HepG2 (cell line): ENCODE data around the gene VPS11. TPM values are rescaled to one million over a fixed set of nuclear protein-coding genes. Genes with fewer than 3 reads are reported as not detected.
A peak's percentile ranks its signal among the peaks of the same experiment; 100 is the strongest.

Experiments used
- ATF6 ChIP-seq: sonication (generic); formaldehyde crosslinking; conservative IDR thresholded peaks from 2 replicates; pipeline ENCODE4 v1.4.0; 2020; ENCODE audit warnings: missing genetic modification reagents
- CBX1 ChIP-seq: IDR thresholded peaks from one replicate; pipeline ENCODE4 v1.6.1; 2016; ENCODE audit warnings: antibody characterized with exemption, low read depth
- CC2D1A ChIP-seq: sonication (generic); formaldehyde crosslinking; IDR thresholded peaks from 2 replicates; pipeline ENCODE4 v1.8.1; 2023; ENCODE audit warnings: mild to moderate bottlenecking, missing genetic modification reagents
- CREB1 ChIP-seq, 2 experiments: fragments of 450-650 bp in 1 of 2; IDR thresholded peaks; 2 replicates each; pipeline ENCODE4 v1.6.1; 2016 to 2017; ENCODE audit warnings: control low read depth in 1 of 2, mild to moderate bottlenecking in 1 of 2, missing compliant biosample characterization in 1 of 2, missing genetic modification characterization in 1 of 2
- DMTF1 ChIP-seq: sonication (generic); formaldehyde crosslinking; IDR thresholded peaks from 2 replicates; pipeline ENCODE4 v1.4.0; 2020; ENCODE audit warnings: mild to moderate bottlenecking, missing genetic modification reagents
- NFRKB ChIP-seq: fragments of 450-650 bp; IDR thresholded peaks from 2 replicates; pipeline ENCODE4 v1.6.1; 2017
- PPARG ChIP-seq: conservative IDR thresholded peaks from 2 replicates; pipeline ENCODE4 v1.6.1; 2016; ENCODE audit warnings: missing biosample characterization, missing genetic modification reagents
- RAD21 ChIP-seq: fragments of 450-650 bp; formaldehyde crosslinking; IDR thresholded peaks from 2 replicates; pipeline ENCODE4 v1.5.0; 2020; ENCODE audit warnings: mild to moderate bottlenecking
- TRIM22 ChIP-seq: fragments of 450-650 bp; IDR thresholded peaks from 2 replicates; pipeline ENCODE4 v1.6.1; 2017
- TRIM24 ChIP-seq: sonication (generic); formaldehyde crosslinking; IDR thresholded peaks from 2 replicates; pipeline ENCODE4 v1.8.0; 2022; ENCODE audit warnings: mild to moderate bottlenecking, missing genetic modification reagents
- TSC22D2 ChIP-seq: sonication (generic); formaldehyde crosslinking; IDR thresholded peaks from 2 replicates; pipeline ENCODE4 v1.5.1; 2020; ENCODE audit warnings: missing genetic modification reagents, mild to moderate bottlenecking, borderline replicate concordance
- WIZ ChIP-seq: sonication (generic); formaldehyde crosslinking; IDR thresholded peaks from 2 replicates; pipeline ENCODE4 v1.5.1; 2020; ENCODE audit warnings: mild to moderate bottlenecking, missing genetic modification reagents
- ZNF160 ChIP-seq: sonication (generic); formaldehyde crosslinking; IDR thresholded peaks from 2 replicates; pipeline ENCODE4 v1.8.0; 2022; ENCODE audit warnings: mild to moderate bottlenecking, inconsistent platforms, missing genetic modification reagents
- ZNF275 ChIP-seq: sonication (generic); formaldehyde crosslinking; IDR thresholded peaks from 2 replicates; pipeline ENCODE4 v1.8.0; 2022; ENCODE audit warnings: missing genetic modification reagents, mild to moderate bottlenecking, inconsistent platforms, borderline replicate concordance
- ZNF317 ChIP-seq: sonication (generic); formaldehyde crosslinking; IDR thresholded peaks from 2 replicates; pipeline ENCODE4 v1.5.0; 2020; ENCODE audit warnings: mild to moderate bottlenecking, missing genetic modification reagents
- ZNF331 ChIP-seq: sonication (generic); formaldehyde crosslinking; IDR thresholded peaks from 2 replicates; pipeline ENCODE4 v1.4.0; 2020; ENCODE audit warnings: missing genetic modification reagents
- ZNF468 ChIP-seq: sonication (generic); formaldehyde crosslinking; IDR thresholded peaks from 2 replicates; pipeline ENCODE4 v1.8.0; 2022; ENCODE audit warnings: mild to moderate bottlenecking, moderate library complexity, missing genetic modification reagents
- ZNF550 ChIP-seq: sonication (generic); formaldehyde crosslinking; IDR thresholded peaks from 2 replicates; pipeline ENCODE4 v1.4.0; 2020; ENCODE audit warnings: mild to moderate bottlenecking, missing genetic modification reagents, borderline replicate concordance
- ZNF598 ChIP-seq: sonication (generic); formaldehyde crosslinking; IDR thresholded peaks from 2 replicates; pipeline ENCODE4 v1.5.1; 2020; ENCODE audit warnings: mild to moderate bottlenecking, missing genetic modification reagents, borderline replicate concordance
- ZNF619 ChIP-seq: sonication (generic); formaldehyde crosslinking; IDR thresholded peaks from 2 replicates; pipeline ENCODE4 v1.4.0; 2020; ENCODE audit warnings: mild to moderate bottlenecking, missing genetic modification reagents
- polyA plus RNA-seq, 8 experiments: library from polyadenylated mRNA; depleted of rRNA in 3 of 8; stranded (reverse) in 7 of 8; unstranded in 1 of 8; fragments of >200 nt; fragmentation: Illumina TruSeq in 4 of 8; extraction: Trizol in 4 of 8; gene quantifications; 2 replicates each; pipeline versions ENCODE4 v1.2.1 to v1.2.3, GENCODE V29; 2011 to 2016; ENCODE audit warnings: low read depth in 4 of 8, missing spikeins in 1 of 8, mixed read lengths in 1 of 8; ENCODE audit not compliant: insufficient read depth in 1 of 8
- total RNA-seq, 5 experiments: library from RNA; depleted of rRNA; stranded (reverse); fragments of >200 nt; fragmentation: Illumina TruSeq; extraction: Trizol; gene quantifications; 2 replicates each; pipeline ENCODE4 v1.2.3, GENCODE V29; 2016; ENCODE audit warnings: low read depth in 1 of 5

Gene VPS11
- total and polyA plus RNA-seq, 2 of the 13 experiments (the other 11 are each of a cell fraction or from before 2014, with no cell fraction given) = 13.7 to 21.6 TPM

DNA sequence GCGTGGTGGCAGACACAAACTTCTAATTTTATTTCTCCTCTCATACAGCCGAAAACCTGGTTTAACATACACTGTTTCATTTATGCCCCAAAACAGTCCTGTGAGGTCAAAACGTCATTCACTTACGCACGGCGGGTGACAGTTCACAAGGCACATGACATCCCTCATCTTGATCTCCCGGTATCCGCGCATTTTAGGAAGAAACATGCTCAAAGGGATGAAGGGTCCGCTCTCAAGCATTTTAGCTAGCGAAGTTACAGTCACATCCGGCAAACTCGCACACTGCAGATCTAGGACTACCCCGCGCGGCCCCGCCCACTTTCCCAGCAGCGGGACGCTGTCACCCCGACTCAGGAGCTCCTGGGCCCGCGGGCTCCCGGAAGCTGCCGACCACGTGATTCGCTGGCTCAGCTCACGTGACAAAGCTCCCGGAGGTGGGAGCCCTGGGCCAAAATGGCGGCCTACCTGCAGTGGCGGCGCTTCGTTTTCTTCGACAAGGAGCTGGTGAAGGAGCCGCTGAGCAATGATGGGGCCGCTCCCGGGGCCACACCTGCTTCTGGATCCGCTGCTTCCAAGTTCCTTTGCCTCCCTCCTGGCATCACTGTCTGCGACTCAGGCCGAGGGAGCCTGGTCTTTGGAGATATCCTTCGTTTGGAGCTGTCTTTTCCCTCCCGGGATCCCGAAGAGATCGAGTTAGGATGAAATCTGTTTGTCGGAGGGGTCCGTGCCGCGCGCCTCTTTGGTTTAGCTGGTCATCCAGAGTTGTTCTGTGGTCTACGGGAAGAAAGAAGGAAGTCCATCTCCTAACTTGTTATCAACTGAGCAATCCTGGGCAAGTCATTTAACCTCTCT, at the start of gene VPS11 (continued):
- TF ChIP-seq ZNF275 (CRISPR knock-in tag) = no peak
- TF ChIP-seq WIZ (CRISPR knock-in tag) = no peak
- no peak for TF ChIP-seq RAD21
- TF ChIP-seq CREB1 (IDR thresholded peaks at IDR 0.05) = peak; percentile 50; the same call in 1 of the 2 replicates
- TF ChIP-seq CREB1 (CRISPR knock-in tag; IDR thresholded peaks at IDR 0.05) = peak; percentile 70
- TF ChIP-seq ZNF619 (CRISPR knock-in tag) = peak; percentile 79; the same call in 1 of the 2 replicates
- no peak for TF ChIP-seq DMTF1 (CRISPR knock-in tag)
- TF ChIP-seq ZNF317 (CRISPR knock-in tag) = peak; percentile 24; the same call in 1 of the 2 replicates
- peak; percentile 69 for TF ChIP-seq CBX1
- no peak for TF ChIP-seq ZNF468 (CRISPR knock-in tag)
- peak; percentile 76; the same call in 1 of the 2 replicates for TF ChIP-seq TSC22D2 (CRISPR knock-in tag)
- TF ChIP-seq TRIM22 = no peak
- no peak for TF ChIP-seq ATF6 (CRISPR knock-in tag)
- no peak for TF ChIP-seq TRIM24 (CRISPR knock-in tag)
- peak; percentile 52; the same call in 1 of the 2 replicates for TF ChIP-seq NFRKB
- no peak for TF ChIP-seq ZNF598 (CRISPR knock-in tag)
- no peak for TF ChIP-seq ZNF160 (CRISPR knock-in tag)
- TF ChIP-seq ZNF550 (CRISPR knock-in tag) = no peak
- 0 out of 2 replicates have a peak, but pooled peaks have one; percentile 60 for TF ChIP-seq CC2D1A (CRISPR knock-in tag)
- peak; percentile 78 for TF ChIP-seq ZNF331 (CRISPR knock-in tag)
- TF ChIP-seq PPARG (CRISPR knock-in tag) = 0 out of 2 replicates have a peak, but pooled peaks have one; percentile 39
